ENCODE measurements around the gene TTC4. TPM values are rescaled to one million over a fixed set of nuclear protein-coding genes. Genes with fewer than 3 reads are reported as not detected.
A peak's percentile ranks its signal among the peaks of the same experiment; 100 is the strongest.
"Not testable (repeated sequence)": the region's sequence is repeated elsewhere in the genome, so short reads cannot be mapped to it uniquely, and the experiment has no call there.

TTC4 gene
- total RNA-seq, 1 experiment from 2014 or later, result 34.7 TPM

DNA sequence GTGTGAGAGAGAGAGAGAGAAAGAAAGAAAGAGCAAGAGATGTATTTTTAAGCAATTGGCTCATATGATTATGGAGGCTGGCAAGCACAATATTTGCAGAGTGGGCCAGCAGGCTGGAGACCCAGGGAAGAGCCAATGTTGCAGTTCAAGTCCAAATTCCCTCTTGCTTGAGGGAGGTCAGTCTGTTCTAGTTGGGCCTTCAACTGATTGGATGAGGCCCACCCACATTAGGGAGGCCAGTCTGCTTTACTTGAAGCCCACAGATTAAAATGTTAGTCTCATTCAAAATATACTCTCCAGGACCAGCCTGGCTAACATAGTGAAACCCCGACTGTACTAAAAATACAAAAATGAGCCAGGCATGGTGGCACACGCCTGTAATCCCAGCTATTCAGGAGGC, 57.3 kb downstream of the TTC4 start:
- no peaks in the 10 kb centered on the region for H3K79me2 ChIP-seq (ENCODE audit: low read length)
- no peak overlapping the region for H3K27ac ChIP-seq (ENCODE audit: low read length)
- ChIA-PET POLR2A (ENCODE audit: unreplicated experiment) (no interaction called here), CTCF (no interaction called here)
- H3F3A ChIP-seq (ENCODE audit: low read length, unreplicated experiment), result no peaks in the 10 kb centered on the region
- no peak for ATAC-seq
- no peaks in the 10 kb centered on the region for H3K4me1 ChIP-seq (ENCODE audit: insufficient read depth, low read length)
- H3K27me3 ChIP-seq (ENCODE audit: low read length), result no peaks in the 10 kb centered on the region
- H3K4me3 ChIP-seq (ENCODE audit: low read length), result no peak overlapping the region
- intact Hi-C loops (cut with micrococcal nuclease), result no loop called here
- H4K20me1 ChIP-seq (ENCODE audit: low read length), result no peaks in the 10 kb centered on the region
- no peaks in the 10 kb centered on the region for H3K9me2 ChIP-seq (replicated peaks; ENCODE audit: low read length)
- H3K9ac ChIP-seq (ENCODE audit: low read length), result no peak overlapping the region
- H2AFZ ChIP-seq (ENCODE audit: low read length), result no peak overlapping the region
- BruUV-seq (replicated peaks), result no TSS peak
- H3K36me3 ChIP-seq (ENCODE audit: low read depth, low read length), result no peaks in the 10 kb centered on the region
- DNase-seq, result no peak
- TF ChIP-seq EZH2phosphoT487 (IDR thresholded peaks at IDR 0.05; ENCODE audit: borderline replicate concordance, low read length), result no peak
- no peak for TF ChIP-seq EZH2 (IDR thresholded peaks at IDR 0.05; ENCODE audit: low read length, unreplicated experiment)
- TF ChIP-seq, protein P1, sequence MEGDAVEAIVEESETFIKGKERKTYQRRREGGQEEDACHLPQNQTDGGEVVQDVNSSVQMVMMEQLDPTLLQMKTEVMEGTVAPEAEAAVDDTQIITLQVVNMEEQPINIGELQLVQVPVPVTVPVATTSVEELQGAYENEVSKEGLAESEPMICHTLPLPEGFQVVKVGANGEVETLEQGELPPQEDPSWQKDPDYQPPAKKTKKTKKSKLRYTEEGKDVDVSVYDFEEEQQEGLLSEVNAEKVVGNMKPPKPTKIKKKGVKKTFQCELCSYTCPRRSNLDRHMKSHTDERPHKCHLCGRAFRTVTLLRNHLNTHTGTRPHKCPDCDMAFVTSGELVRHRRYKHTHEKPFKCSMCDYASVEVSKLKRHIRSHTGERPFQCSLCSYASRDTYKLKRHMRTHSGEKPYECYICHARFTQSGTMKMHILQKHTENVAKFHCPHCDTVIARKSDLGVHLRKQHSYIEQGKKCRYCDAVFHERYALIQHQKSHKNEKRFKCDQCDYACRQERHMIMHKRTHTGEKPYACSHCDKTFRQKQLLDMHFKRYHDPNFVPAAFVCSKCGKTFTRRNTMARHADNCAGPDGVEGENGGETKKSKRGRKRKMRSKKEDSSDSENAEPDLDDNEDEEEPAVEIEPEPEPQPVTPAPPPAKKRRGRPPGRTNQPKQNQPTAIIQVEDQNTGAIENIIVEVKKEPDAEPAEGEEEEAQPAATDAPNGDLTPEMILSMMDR (conservative IDR thresholded peaks at IDR 0.05; ENCODE audit: low read depth, low read length), result no peak
- no peaks in the 10 kb centered on the region for H3K9me3 ChIP-seq (ENCODE audit: low read length)
- H3K4me2 ChIP-seq (ENCODE audit: low read length), result no peak overlapping the region

DNA sequence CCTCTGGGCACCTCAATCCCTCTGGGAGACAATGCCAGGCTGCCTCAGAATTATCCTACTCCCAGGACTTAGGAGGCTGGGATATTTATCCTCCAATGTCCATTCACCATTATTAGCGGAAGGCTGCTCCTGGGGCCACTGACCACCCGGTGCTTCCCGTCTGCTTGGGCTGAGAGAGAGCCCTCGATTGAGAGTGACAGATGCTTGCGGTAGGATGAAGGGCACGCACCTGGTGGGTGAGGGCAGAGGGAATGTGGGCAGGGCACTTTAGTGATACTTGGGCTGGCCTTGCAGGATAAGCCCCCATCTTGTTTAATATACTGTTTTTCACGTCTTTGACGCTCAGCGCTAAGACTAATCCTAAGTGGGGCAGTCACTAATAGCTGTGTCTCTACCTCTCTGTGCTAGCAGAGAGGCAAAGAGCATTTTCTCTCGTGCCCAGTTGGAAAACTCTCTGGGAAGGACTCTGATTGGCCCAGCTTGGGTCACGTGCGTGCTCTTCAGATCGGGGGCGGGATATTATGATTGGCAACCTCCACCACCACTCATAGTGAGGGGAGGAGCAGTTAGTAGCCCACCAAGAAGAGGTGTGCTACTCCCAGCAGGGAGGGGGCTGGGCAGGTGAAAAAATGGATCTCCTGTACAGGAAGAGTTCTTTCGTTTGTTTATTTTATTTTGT, 59.3 kb downstream of the TTC4 start:
- H3K4me3 ChIP-seq (ENCODE audit: low read length), result no peak overlapping the region
- CTCF ChIA-PET, result no interaction called here
- peak; percentile 16 for DNase-seq

GRCh38 chr1:54775828-54776721, 60.4 kb downstream of the TTC4 start:
- POLR2A ChIA-PET (ENCODE audit: unreplicated experiment); H3K4me1 ChIP-seq (ENCODE audit: insufficient read depth, low read length); H3K9me2 ChIP-seq (replicated peaks; ENCODE audit: low read length); H3K79me2 ChIP-seq (ENCODE audit: low read length); H3K4me3 ChIP-seq (ENCODE audit: low read length); H3K36me3 ChIP-seq (ENCODE audit: low read depth, low read length); H3K27ac ChIP-seq (ENCODE audit: low read length); DNase-seq; H4K20me1 ChIP-seq (ENCODE audit: low read length); H3K9me3 ChIP-seq (ENCODE audit: low read length); H2AFZ ChIP-seq (ENCODE audit: low read length); H3K9ac ChIP-seq (ENCODE audit: low read length); BruUV-seq (replicated peaks); ATAC-seq; intact Hi-C loops (cut with micrococcal nuclease); CTCF ChIA-PET; H3K4me2 ChIP-seq (ENCODE audit: low read length); H3F3A ChIP-seq (ENCODE audit: low read length, unreplicated experiment); H3K27me3 ChIP-seq (ENCODE audit: low read length): not testable (repeated sequence)

More for the DNA sequence above, 59.3 kb downstream of the TTC4 start:
- no peaks in the 10 kb centered on the region for H3K36me3 ChIP-seq (ENCODE audit: low read depth, low read length)
- no peaks in the 10 kb centered on the region for H4K20me1 ChIP-seq (ENCODE audit: low read length)
- H3K27ac ChIP-seq (ENCODE audit: low read length), result no peak overlapping the region
- no TSS peak for BruUV-seq (replicated peaks)
- no peaks in the 10 kb centered on the region for H3K9me3 ChIP-seq (ENCODE audit: low read length)
- POLR2A ChIA-PET (ENCODE audit: unreplicated experiment), result no interaction called here
- H3K27me3 ChIP-seq (ENCODE audit: low read length), result no peaks in the 10 kb centered on the region
- no peak overlapping the region for H3K4me2 ChIP-seq (ENCODE audit: low read length)
- intact Hi-C loops (cut with micrococcal nuclease), result no loop called here
- TF ChIP-seq, protein P1 (conservative IDR thresholded peaks at IDR 0.05; ENCODE audit: low read depth, low read length), result no peak
- TF ChIP-seq EZH2 (IDR thresholded peaks at IDR 0.05; ENCODE audit: low read length, unreplicated experiment) (no peak), EZH2phosphoT487 (IDR thresholded peaks at IDR 0.05; ENCODE audit: borderline replicate concordance, low read length) (no peak)
- no peak overlapping the region for H2AFZ ChIP-seq (ENCODE audit: low read length)
- no peaks in the 10 kb centered on the region for H3F3A ChIP-seq (ENCODE audit: low read length, unreplicated experiment)
- H3K9me2 ChIP-seq (replicated peaks; ENCODE audit: low read length), result no peaks in the 10 kb centered on the region
- no peaks in the 10 kb centered on the region for H3K4me1 ChIP-seq (ENCODE audit: insufficient read depth, low read length)
- ATAC-seq, result no peak; the same call in 1 of the 2 replicates
- H3K79me2 ChIP-seq (ENCODE audit: low read length), result no peaks in the 10 kb centered on the region
- H3K9ac ChIP-seq (ENCODE audit: low read length), result no peak overlapping the region
